Activated CD4-positive, alpha-beta T cell treated with anti-CD3 and anti-CD28 coated beads, Interleukin-2, amount 50 U/mL, for 16 hours (primary cell): ENCODE data around the gene ARHGAP31.

Experiments
- DNase-seq: peaks from one replicate; pipeline ENCODE4 v3.0.0-alpha.2; 2020

Gene ARHGAP31

DNA sequence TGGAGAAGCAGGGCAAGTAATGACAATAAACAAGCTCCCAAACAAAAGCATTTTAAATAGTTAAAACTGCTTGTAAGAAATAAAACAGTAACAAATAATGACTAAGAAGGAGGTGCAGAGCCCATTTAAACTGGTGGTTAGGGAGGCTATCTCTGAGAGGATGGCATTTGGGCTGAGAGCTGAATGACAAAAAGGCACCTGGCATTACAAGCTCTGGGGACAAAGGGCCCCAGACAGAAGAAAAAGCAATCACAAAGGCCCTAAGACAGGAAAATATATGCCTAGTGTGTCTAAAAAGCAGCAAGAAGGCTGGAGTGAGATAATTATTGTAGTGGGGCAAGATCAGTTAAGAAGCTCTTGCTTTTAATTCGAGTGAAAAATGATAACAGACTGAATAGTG, 159.6 kb downstream of the ARHGAP31 start:
- no peak for DNase-seq

GRCh38 chr3:119456469-119456868, 162.3 kb downstream of the ARHGAP31 start:
- no peak for DNase-seq

DNA sequence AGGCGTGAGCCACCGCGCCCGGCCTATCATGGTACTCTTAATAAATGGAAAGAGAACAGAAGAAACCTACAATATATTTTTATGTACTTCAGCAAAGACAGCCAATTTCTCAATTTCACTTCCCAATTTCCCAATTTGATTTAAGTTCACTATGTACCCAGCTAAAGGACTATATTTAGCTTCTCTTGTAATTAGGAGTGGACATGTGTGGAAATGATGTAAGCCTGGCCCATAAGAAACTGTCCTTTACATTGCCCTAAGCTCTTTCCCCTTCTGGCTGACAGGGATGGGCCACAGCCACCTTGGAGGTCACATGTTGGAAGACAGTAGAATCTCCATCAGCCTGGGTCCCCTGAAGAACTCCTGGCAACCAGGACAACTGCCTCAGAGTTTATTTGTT, 163.1 kb downstream of the ARHGAP31 start:
- no peak for DNase-seq

DNA sequence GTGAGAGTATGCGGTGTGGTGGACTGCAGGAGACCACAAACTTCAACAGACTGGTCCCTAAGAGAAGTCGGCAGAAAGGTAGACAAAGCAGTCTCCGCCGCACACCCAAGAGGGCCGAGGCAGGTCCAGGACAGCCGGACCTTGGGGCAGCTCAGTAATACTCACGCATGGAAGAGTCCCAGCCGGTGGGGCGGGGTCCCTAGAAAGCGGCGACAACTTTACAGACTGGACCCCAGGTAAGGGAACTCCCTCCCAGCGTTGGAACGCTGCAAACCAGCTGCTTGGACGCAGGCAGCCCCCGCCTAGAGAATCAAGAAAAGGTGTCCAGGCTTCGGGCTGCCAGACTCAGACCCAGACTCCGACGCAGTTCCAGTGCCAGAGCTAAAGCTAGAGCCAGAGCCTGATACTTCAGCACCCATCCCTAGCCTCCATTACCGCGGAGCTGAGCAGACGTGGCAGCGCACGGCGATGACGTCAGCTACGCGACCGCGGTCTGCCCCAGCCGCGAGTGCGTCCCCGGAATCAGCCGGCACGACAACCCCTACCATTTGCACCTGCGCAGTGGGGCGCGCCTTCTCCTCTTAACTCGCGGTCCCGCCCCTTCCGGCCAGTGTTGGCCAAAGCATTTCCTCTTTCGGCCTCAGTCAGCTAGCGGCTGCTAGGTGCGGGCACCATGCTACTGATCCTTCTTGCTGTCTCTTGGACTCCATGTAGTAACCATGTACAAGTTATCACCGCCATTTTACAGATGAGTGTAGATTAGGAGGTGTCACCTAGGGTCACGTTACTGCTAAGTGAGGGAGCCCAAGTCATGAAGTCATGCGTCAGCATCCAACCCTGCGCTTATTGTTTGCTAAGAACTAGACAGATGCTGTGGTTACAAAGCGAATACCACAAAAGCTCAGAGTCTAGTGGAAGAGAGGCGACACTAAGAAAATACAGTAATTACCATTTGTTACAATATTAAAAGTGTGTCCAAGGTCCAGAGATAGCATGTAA, 169.3 kb downstream of the ARHGAP31 start, which contains the start of gene TMEM39A:
TSS of gene TMEM39A (minus strand) at position 445 of the 999 bp plus-strand sequence. CDS start 1,541 bp downstream, outside the sequence.
- DNase-seq: peak; percentile 99

- no peak for DNase-seq
Measured at GRCh38 chr3:119468041-119468440, 173.9 kb downstream of the ARHGAP31 start.

DNA sequence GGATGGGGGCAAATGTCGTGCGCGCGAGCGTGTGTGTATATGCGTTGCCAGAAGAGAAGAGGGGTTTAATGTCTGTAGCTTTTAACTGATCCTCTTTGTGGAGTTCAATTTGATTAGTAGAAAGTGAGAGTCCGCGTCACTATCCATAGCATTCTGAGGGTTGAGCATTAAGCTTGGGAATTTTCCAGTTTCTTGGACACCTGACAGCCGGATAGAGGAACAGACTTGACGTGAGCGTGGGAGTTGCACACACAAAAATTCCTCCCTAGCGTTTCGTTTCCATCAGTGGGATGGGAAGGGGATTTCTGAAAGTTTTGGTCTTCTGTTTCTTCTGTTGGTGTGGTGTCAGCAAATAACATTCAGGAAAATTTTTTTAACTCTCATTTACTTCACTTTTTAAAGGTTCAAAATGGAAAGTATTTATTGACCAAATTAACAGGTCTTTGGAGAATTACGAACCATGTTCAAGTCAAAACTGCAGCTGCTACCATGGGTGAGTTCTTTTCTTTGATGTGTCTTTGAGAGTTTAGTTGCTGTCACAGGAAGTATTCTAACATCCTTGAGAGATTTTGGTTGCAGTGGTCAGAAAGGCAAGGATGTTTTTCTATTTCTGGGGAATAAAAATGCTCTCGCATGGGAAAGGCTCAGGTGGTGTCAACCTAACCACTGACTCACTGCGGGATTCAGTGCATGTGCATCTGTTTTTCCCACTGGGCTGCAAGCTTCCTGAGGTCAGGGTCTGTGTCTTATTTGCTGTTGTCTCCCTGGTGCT, 175.4 kb downstream of the ARHGAP31 start:
- DNase-seq: no peak
